B cell (primary cell): ENCODE measurements around the gene KIF21B.

Experiments
- EZH2 ChIP-seq: IDR thresholded peaks from 2 replicates; pipeline ENCODE4 v1.6.1; 2012; ENCODE audit warnings: borderline replicate concordance, low read depth, mild to moderate bottlenecking, moderate library complexity, low read length; ENCODE audit not compliant: insufficient read depth, poor library complexity, severe bottlenecking
- TF ChIP-seq, protein P1 (sequence below): fragments of 200-600 bp; IDR thresholded peaks from one replicate; pipeline ENCODE4 v1.8.0; 2022; ENCODE audit warnings: antibody characterized with exemption, mild to moderate bottlenecking

GRCh38 chr1:201006450-201006849 is 17.1 kb downstream of the KIF21B start:
- TF ChIP-seq, protein P1, sequence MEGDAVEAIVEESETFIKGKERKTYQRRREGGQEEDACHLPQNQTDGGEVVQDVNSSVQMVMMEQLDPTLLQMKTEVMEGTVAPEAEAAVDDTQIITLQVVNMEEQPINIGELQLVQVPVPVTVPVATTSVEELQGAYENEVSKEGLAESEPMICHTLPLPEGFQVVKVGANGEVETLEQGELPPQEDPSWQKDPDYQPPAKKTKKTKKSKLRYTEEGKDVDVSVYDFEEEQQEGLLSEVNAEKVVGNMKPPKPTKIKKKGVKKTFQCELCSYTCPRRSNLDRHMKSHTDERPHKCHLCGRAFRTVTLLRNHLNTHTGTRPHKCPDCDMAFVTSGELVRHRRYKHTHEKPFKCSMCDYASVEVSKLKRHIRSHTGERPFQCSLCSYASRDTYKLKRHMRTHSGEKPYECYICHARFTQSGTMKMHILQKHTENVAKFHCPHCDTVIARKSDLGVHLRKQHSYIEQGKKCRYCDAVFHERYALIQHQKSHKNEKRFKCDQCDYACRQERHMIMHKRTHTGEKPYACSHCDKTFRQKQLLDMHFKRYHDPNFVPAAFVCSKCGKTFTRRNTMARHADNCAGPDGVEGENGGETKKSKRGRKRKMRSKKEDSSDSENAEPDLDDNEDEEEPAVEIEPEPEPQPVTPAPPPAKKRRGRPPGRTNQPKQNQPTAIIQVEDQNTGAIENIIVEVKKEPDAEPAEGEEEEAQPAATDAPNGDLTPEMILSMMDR, result no peak
- TF ChIP-seq EZH2, result no peak
